Prostate gland (tissue), 2 donors: ENCODE results near the gene COMT.

ENCODE experiments used
- POLR2AphosphoS5 ChIP-seq: sonication (generic); formaldehyde crosslinking; IDR thresholded peaks from one replicate; pipeline ENCODE4 v1.6.1; 2017; ENCODE audit warnings: antibody characterized with exemption
- TF ChIP-seq, protein P1 (sequence below), 4 experiments: fragments of 200-600 bp in 2 of 4; fragments of 450-650 bp in 2 of 4; sonication (generic) in 2 of 4; IDR thresholded peaks; 1 replicate in 3 of 4; 2 replicates in 1 of 4; pipeline ENCODE4 v1.5.1; 2016 to 2019; ENCODE audit warnings: antibody characterized with exemption in 4 of 4, mild to moderate bottlenecking in 2 of 4, moderate library complexity in 2 of 4

DNA sequence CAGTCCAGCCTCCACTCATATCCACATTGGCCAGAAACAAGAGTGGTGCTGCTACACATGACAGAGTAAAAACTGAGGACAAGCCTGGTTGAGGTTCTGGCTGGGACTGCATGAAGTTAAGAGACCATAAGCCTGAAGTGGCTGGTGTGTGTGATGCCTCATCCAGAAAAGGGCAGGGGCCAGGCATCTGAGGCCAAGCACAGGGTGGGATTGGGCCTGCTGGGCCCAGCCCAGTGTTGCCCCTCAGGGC lies 49.7 kb downstream of the COMT start:
- TF ChIP-seq, protein P1, sequence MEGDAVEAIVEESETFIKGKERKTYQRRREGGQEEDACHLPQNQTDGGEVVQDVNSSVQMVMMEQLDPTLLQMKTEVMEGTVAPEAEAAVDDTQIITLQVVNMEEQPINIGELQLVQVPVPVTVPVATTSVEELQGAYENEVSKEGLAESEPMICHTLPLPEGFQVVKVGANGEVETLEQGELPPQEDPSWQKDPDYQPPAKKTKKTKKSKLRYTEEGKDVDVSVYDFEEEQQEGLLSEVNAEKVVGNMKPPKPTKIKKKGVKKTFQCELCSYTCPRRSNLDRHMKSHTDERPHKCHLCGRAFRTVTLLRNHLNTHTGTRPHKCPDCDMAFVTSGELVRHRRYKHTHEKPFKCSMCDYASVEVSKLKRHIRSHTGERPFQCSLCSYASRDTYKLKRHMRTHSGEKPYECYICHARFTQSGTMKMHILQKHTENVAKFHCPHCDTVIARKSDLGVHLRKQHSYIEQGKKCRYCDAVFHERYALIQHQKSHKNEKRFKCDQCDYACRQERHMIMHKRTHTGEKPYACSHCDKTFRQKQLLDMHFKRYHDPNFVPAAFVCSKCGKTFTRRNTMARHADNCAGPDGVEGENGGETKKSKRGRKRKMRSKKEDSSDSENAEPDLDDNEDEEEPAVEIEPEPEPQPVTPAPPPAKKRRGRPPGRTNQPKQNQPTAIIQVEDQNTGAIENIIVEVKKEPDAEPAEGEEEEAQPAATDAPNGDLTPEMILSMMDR (IDR thresholded peaks at IDR 0.05) = no peak
- no peak for TF ChIP-seq POLR2AphosphoS5
